NB4 (cell line): ENCODE data around the gene ARAF.

ENCODE experiments used
- DNase-seq: peaks from one replicate; pipeline ENCODE4 v3.0.0; 2010; ENCODE audit warnings: low read depth
- H3K4me3 ChIP-seq: one replicate; pipeline ENCODE4 v1.5.1; 2011; ENCODE audit warnings: mild to moderate bottlenecking, low read depth, low read length, moderate library complexity
- MYC ChIP-seq: IDR thresholded peaks from 2 replicates; pipeline ENCODE4 v1.6.1; 2011; ENCODE audit warnings: low read depth, low read length
- POLR2A ChIP-seq: IDR thresholded peaks from 2 replicates; pipeline ENCODE4 v1.6.1; 2011; ENCODE audit warnings: mild to moderate bottlenecking; ENCODE audit not compliant: insufficient read length; ENCODE audit errors: extremely low read depth
- TF ChIP-seq, protein P1 (sequence below): IDR thresholded peaks from one replicate; pipeline ENCODE4 v1.5.1; 2012; ENCODE audit warnings: low read depth, low read length
- TF ChIP-seq, protein P2 (sequence below): IDR thresholded peaks from 2 replicates; pipeline ENCODE4 v1.6.1; 2011; ENCODE audit warnings: low read depth, low read length

The ARAF gene

DNA sequence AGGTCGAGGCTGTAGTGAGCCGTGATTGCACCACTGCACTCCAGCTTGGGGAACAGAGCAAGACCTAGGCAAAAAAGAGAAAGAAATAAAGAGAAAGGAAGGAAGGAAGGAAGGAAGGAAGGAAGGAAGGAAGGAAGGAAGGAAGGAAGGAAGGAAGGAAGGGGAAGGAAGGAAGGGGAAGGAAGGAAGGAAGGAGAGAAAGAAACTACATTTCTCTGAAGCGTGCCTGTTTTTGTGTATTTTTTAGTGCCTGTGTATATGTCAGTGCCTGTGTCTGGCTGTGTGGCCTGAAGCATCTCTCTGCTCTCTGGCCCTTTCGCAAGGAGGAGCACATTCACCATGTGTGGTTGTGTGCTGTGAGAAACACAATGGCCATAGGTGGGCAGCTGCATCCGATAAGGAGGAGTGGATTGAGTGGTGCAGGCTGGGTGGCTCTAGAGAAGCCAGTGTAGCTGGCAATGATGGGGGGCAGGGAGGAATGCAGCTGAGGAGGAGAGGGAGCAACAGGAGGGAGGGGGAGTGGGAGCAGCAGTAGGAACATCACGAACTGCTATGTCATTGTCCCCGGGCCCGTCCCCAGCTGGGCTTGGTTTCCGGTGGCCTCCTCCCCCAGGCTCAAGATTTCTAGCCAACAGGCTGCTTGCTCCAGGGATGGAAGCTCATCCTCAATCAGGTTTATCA, 47.3 kb downstream of the ARAF start:
- peak; percentile 82 for DNase-seq
- no peak overlapping the region for H3K4me3 ChIP-seq

DNA sequence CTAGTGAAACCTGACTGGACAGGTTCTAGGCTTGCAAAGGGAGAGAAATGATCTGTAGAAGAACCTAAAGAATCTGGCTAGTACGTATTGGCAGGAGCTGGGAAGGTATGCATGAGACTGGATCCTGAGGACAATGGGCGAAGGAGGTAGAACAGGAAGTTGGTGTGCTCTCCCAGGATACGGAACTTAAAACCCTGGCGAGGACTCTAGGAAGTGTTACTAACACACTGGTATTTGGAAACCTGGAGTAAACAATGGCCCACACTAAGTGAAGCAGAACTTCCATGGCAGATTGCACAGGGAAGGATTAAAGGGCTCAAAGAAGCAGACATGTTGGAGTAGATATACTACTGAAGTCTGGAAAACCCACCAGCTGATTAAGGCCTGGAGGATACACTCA, 49.5 kb downstream of the ARAF start:
- H3K4me3 ChIP-seq, result no peak overlapping the region
- no peak for DNase-seq
- TF ChIP-seq, protein P1, sequence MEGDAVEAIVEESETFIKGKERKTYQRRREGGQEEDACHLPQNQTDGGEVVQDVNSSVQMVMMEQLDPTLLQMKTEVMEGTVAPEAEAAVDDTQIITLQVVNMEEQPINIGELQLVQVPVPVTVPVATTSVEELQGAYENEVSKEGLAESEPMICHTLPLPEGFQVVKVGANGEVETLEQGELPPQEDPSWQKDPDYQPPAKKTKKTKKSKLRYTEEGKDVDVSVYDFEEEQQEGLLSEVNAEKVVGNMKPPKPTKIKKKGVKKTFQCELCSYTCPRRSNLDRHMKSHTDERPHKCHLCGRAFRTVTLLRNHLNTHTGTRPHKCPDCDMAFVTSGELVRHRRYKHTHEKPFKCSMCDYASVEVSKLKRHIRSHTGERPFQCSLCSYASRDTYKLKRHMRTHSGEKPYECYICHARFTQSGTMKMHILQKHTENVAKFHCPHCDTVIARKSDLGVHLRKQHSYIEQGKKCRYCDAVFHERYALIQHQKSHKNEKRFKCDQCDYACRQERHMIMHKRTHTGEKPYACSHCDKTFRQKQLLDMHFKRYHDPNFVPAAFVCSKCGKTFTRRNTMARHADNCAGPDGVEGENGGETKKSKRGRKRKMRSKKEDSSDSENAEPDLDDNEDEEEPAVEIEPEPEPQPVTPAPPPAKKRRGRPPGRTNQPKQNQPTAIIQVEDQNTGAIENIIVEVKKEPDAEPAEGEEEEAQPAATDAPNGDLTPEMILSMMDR, result no peak
- TF ChIP-seq MYC (no peak), POLR2A (no peak)
- TF ChIP-seq, protein P2, sequence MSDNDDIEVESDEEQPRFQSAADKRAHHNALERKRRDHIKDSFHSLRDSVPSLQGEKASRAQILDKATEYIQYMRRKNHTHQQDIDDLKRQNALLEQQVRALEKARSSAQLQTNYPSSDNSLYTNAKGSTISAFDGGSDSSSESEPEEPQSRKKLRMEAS, result no peak

More for the DNA sequence above, 47.3 kb downstream of the ARAF start:
- no peak for TF ChIP-seq POLR2A
- no peak for TF ChIP-seq MYC

DNA sequence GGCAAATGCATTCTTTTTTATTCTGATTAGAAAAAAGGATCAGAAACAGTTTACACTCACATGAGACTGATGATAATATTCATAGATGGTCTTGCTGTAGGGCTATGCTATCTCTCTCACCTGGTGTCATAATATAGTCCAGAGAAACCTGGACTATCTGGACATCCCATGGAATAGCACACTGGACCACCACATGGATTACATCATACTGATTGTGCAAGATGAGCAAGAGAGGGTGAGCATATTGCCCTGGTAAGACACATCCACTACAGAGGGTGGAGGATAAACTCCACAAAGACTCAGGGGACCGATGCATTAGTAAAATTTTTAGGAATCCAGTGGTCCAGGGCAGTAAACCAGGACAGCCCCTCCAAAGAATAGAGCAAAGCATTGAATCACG, 50.5 kb downstream of the ARAF start:
- DNase-seq, result no peak
- no peak overlapping the region for H3K4me3 ChIP-seq
- TF ChIP-seq, protein P1, result no peak
- TF ChIP-seq, protein P2, result no peak
- TF ChIP-seq MYC (no peak), POLR2A (no peak)

DNA sequence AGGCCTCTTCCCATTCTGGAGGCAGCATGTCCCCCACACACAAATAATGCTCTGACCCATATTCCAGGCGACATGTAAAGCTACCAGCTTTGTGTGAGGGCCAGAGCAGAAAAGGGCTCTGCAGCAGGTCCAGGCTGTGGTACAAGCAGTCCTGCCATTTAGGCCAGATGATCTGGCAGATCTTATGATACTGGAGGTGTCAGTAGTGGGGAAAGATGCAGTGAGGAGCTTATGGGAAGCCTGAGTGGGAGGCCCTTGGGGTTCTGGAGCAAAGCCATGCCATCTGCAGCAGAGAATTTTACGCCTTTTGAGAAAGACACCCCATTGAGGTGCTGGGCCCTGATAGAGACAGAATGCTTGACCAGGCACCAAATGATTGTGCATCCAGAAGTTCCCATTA, 50.9 kb downstream of the ARAF start:
- TF ChIP-seq, protein P2, result no peak
- TF ChIP-seq, protein P1, result no peak
- no peak for TF ChIP-seq MYC
- TF ChIP-seq POLR2A, result no peak

DNA sequence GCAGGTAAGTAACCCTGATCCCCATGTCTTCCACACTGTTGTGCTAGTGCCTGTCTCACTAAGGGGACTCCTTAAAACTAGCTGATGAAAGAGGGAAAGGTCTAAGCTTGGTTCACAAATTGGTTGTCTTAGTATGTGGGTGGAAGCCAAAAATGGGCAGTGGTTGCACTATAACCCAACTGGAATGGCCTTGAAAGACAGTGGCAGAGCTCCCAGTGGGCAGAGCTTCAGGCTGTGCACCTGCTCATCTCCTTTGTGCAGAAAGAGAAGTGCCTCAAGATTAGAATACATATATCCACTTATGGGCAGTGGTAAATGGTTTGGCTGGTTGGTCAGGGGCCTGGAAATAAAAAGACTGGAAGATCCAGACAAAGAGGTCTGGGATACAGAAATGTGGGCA, 51.4 kb downstream of the ARAF start:
- no peak for DNase-seq
- H3K4me3 ChIP-seq, result no peak overlapping the region
- TF ChIP-seq, protein P1, result no peak
- no peak for TF ChIP-seq MYC
- TF ChIP-seq, protein P2, result no peak
- no peak for TF ChIP-seq POLR2A

More for the DNA sequence above, 50.9 kb downstream of the ARAF start:
- DNase-seq, result no peak
- H3K4me3 ChIP-seq, result no peak overlapping the region

DNA sequence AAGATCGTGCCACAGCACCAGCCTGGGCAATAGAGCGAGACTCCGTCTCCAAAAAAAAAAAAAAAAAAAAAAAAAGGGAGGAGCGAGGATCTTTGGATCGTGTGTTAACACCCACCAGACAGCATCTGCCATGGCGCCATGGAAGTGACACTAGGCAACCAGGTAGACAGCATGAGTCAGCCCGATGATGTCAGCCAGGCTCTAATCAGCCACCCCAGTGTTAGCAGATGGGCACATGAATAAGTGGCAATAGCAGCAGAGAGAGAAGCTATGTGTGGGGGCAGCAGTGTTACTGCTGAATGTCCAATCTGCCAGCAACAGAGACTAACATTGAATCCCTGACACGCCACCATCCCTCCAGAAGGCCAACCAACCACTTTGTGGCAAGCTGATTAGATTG, 52.1 kb downstream of the ARAF start:
- no peak overlapping the region for H3K4me3 ChIP-seq
- TF ChIP-seq, protein P2, result no peak
- TF ChIP-seq, protein P1, result no peak
- TF ChIP-seq POLR2A (no peak), MYC (no peak)
- DNase-seq, result no peak
